T-helper 2 cell treated with Interferon-gamma antibody and Interleukin-4, amounts not matched to agents 100 ng/mL and 5 ng/mL, for 36 hours (primary cell): ENCODE data around the gene POLR3C. TPM values are rescaled to one million over a fixed set of nuclear protein-coding genes. Genes with fewer than 3 reads are reported as not detected.
"Not testable (repeated sequence)": the region's sequence is repeated elsewhere in the genome, so short reads cannot be mapped to it uniquely, and the experiment has no call there.

ENCODE experiments used
- intact Hi-C: fragments of 100-400 bp; cut with micrococcal nuclease; formaldehyde crosslinking; loops from one replicate; pipeline ENCODE4 v1.15.1; 2023
- total RNA-seq: library from RNA; stranded (reverse); gene quantifications from 2 replicates; pipeline ENCODE4 v1.2.3, GENCODE V29; 2022

The POLR3C gene, protein sequence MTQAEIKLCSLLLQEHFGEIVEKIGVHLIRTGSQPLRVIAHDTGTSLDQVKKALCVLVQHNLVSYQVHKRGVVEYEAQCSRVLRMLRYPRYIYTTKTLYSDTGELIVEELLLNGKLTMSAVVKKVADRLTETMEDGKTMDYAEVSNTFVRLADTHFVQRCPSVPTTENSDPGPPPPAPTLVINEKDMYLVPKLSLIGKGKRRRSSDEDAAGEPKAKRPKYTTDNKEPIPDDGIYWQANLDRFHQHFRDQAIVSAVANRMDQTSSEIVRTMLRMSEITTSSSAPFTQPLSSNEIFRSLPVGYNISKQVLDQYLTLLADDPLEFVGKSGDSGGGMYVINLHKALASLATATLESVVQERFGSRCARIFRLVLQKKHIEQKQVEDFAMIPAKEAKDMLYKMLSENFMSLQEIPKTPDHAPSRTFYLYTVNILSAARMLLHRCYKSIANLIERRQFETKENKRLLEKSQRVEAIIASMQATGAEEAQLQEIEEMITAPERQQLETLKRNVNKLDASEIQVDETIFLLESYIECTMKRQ
- 33.0 and 35.2 TPM in 2 replicates for total RNA-seq

DNA sequence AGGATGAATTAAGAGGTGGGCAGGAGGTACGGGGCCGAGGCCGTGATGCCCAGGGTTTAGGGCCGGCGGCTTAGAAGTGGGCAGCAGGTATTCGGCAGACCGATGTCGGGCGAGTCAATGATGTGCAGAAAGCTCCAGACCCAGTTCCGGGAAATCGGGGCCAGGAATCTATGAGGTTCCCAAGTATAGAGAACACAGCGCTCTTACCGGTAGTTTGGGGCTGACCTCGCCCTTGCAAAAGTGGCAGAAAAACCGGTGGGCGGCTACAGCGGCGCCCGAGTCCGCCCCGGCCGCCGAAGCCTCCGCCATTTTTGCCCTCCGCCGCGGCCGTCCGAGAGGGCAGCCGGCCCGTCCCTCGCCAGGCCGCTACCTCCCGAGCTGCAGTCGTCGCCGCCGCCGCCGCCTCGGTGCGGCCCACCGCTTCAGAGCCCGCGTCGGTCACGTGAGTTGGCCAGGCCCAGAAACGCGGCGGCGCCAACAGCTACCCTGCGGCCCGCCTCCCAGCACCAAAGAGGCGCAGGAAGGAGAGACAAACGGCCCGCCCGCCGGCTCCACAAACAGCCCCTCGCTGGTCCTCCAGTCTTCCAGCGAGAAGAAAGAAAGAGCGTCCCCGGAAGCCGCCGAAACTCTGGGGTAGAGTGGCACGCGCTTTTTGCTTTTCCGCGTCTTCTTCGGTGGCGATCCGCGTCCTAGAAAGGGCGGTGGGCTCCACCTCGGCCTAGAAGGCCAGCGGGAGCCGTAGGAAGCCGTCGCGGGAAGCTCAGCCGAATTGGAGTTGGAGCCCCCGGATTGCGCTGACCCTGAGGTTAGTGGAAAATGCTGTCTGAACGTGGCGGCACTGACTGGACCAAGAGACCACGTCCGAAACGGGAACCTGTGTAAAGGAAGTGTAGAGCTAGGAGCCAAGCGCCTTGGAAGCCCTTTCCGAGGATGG lies at the start of gene POLR3C, which contains the start of gene RNF115:
Gene POLR3C, plus strand, starts transcription at position 636 of the 934 bp plus-strand sequence. CDS start 1,577 bp downstream, outside the sequence.
Gene RNF115, minus strand, starts transcription at position 531 of the 934 bp plus-strand sequence. Its CDS starts 222 bp downstream, at position 309.
- intact Hi-C loops, result loop anchor here (2.0 kb wide), 1 partner anchor 39 kb away; no protein-coding TSS in a partner anchor

DNA sequence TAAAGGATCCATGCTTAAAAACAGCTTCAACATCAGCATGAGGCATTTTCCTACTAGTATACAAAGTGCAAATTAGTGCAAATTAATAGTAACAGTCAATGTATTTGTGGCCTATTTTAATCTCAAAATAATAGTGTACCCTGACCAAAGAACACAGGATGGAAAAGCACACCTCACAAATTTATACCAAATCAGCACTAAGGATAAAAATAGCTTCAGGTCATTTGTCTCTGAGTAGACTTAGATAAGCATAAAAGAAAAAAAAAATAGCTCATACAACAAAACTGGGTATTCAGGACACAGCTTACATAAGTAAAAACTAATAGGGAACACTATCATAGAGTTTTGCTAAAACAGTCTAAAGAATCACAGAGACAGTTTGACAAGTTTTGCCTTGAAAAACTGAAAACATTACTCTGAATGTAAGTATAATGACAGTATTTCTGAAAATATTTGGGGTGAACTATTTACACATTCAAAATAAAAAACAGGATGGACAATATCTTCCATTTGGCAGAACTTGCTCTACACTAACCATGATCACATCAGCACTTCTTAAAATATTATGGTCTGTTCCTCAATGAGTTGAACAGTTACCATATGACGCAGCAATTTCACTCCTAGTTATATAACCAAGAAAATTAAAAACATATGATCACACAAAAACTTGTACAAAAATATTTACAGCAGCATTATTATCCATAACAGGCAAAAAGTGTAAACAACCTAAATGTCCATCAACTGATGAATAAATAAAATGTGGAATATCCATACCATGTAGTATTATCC lies 46.4 kb upstream of the POLR3C start:
- intact Hi-C loops, result no loop called here

DNA sequence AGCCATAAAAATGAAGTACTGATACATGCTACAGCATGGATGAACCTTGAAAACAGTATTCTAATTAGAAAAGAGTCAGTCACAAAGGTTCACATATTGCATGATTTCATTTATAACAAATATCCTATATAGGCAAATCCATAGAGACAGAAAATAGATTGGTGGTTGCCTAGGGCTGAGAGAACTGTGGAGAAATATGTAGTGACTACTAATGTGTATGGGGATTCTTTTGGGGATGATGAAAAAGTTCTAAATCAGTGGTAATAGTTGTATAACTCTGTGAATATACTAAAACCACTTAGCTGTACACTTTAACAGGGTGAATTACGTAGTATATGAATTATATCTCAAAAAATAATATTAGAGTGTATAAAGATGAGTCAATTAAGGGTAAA lies 45.9 kb upstream of the POLR3C start:
- intact Hi-C loops, result no loop called here

DNA sequence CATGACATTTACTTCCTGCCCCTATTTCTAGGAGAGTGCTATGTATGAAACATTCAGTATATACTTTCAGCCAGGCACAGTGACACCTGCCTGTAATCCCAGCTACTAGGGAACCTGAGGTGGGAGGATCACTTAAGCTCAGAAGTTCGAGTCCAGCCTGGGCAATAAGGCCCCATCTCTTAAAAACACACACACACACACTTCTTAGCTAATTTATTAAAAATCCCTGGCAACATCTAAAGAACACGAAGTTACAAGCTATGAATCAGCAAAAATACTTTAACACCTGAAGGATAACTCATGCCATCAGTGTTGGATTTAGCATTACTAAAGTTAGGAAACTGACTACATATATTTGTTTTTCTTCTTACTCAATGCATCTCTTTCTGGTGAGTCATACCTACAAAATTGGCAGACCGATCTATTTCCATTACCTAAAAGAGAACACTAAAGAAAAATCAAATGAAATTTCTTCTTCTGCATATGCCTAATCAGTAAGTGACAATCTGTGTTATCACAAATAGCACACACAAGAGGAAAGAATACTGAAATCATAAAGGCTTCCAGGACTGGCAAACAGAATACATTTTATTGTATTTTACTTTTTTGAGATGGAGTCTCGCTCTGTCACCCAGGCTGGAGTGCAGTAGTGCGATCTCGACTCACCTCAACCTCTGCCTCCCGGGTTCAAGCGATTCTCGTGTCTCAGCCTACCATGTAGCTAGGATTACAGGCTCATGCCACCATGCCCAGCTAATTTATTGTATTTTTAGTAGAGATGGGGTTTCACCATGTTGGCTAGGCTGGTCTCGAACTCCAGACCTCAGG lies 41.5 kb upstream of the POLR3C start:
- intact Hi-C loops, result no loop called here

DNA sequence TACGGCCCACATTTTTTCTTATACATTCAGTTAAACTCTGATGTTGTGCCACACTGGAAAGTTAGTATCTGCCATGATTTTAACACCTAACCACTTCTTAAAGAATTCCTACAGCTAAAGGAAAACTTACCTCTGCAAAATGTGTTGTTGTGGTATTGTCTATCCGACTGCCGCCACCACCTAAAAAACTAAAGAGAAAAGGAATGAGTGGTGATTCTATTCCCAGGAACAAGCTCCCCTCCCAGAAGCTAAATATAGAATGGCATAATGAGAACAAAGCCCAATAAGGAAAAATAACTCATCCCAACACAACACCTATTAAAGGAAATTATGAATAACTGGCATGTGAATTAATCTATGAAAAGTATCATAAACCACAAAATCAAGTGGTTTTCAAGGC lies 39.6 kb upstream of the POLR3C start:
- intact Hi-C loops, result loop anchor here (2.0 kb wide), 1 partner anchor 40 kb away; the partner anchor contains the start of genes POLR3C and RNF115

DNA sequence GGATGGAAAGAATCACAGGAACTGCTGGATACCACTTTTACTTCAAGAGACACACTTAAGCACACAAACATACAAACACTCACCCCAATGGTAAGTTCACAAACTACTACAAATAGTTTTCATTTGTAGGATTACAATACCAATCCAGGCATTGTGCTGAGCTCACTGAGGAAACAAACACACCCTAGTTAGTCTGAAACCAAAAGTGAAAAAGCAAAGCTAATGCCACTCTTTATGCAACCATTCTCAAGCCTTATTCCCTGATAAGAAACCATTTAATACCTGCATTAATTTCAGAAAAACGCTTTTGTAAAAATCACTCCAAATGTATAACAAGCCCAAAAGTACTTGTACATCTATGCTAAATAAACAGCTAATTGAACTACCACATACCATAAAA lies 38.5 kb upstream of the POLR3C start:
- intact Hi-C loops, result loop anchor here (2.0 kb wide), 1 partner anchor 39 kb away; the partner anchor contains the start of genes POLR3C and RNF115

DNA sequence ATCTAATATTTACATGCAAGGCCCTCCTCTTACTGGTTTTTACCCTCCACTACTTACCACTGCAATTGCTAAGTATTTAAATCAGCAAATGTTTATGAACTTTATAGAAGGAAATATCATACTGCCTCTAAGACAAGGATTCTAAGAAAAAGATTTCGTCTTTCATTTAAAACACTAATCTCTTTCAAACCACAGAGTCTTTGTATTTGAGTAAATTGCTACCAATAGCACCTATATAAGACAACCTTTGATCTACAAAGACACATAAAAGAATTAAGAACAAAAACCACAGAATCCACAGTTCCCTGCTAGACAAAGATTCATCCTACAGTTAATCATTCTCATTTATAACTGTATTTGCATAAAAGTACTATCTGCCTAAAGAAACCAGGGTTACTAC lies 37.7 kb upstream of the POLR3C start:
- intact Hi-C loops, result no loop called here

DNA sequence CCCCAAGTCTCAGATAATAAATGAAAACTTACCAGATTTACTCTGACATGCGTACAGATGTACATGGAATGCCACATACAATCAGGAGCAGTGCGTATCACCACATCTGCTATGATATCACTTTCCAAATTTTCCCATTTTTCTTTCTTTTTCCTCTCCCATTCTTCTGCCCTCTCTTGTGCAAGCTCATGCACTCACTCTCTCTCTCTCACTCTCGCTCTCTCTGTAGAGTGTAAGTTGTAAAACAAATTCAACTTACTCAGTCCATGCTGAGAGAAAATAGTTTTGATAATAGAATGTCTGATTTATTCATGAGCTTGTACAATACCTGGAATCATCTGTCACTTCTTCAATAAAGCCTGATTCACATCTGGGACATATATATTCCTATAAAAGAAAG lies 35.4 kb upstream of the POLR3C start:
- intact Hi-C loops, result no loop called here

DNA sequence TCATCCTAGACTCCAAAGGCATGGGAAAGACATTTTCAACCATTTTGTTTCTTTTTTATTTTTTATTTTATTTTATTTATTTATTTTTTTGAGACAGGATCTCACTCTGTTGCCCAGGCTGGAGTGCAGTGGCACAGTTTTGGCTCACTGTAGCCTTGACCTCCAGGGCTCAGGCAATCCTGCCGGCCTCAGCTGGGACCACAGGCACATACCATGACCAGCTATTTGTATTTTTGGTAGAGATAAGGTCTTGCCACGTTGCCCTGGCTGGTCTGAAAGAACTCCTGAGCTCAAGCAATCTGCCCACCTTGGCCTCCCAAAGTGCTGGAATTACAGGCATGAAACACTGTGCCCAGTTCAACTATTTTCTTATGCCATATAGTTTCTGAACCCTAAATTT lies 32.1 kb upstream of the POLR3C start:
- intact Hi-C loops, result not testable (repeated sequence)

DNA sequence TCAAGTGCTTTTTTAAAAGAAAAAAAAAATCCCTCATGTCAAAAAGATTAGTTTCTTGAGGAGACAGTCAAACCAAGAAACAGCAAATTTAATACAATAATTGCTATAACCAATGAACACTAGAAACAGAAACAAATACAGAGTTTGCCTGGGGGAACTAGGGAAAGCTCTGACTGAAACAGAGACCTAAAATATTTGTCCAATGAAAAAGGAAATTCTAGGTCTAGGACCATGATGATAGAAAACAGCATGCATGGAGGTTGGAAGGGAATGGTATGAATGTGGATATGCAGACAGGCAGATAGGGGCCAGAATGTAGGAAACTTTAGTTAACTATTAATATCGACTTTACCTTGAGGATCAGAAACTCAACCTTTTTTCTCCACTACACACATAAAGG lies 31.5 kb upstream of the POLR3C start:
- intact Hi-C loops, result no loop called here

DNA sequence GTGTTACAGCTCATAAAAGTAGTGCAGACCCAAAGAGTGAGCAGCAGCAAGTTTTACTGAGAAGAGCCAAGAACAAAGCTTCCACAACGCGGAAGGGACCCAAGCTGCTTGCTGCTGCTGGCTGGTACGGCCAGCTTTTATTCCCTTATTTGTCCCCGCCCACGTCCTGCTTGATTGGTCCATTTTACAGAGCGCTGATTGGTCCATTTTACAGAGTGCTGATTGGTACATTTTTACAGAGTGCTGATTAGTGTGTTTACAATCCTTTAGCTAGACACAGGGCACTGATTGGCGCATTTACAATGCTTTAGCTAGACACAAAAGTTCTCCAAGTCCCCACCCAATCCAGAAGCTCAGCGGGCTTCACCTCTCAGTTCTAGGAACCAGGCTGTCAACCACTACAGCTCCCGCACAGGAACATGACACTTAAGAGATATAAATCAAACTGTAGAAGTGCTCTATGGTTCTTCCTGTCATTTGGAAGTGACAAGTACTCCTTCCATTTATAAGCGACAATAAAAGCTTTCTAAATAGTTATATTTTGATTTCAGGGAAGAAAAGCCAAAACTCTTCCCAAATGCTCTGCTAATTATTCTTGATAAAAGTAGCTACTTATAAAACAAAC lies 28.6 kb upstream of the POLR3C start:
- intact Hi-C loops, result no loop called here

DNA sequence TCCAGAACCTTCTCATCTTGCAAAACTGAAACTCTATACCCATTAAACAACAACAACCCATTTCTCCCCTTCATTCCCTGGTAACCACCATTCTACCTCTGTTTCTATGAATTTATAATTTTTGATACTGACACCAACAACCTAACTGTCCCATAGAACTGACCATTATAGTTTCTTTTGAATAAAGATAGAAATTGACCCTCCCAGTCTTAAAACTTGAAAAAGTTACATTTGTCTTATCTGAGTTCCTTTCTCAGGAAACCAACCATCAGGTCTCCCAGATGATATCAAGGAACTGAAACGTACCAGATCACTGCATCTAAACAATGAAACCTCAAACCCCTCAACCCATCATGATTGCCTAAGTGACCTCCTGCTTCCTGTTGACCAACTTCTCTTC lies 27.2 kb upstream of the POLR3C start:
- intact Hi-C loops, result no loop called here

DNA sequence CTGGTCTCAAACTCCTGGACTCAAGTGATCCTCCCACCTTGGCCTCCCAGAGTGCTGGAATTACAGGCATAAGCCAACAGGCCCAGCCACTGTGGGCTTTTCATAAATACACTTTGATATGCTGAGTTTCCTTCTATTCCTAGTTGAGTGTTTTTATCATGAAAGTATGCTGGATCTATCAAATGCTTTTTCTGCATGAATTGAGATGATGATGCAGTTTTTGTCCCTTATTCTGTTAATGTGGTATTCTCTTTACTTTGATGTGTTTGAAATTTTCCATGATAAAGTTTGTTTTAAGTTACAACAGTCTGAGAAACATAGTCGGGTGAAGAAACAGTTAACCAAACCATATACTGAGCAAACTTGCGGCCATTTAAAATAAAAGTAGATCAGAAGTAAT lies 24.2 kb upstream of the POLR3C start:
- intact Hi-C loops, result no loop called here

DNA sequence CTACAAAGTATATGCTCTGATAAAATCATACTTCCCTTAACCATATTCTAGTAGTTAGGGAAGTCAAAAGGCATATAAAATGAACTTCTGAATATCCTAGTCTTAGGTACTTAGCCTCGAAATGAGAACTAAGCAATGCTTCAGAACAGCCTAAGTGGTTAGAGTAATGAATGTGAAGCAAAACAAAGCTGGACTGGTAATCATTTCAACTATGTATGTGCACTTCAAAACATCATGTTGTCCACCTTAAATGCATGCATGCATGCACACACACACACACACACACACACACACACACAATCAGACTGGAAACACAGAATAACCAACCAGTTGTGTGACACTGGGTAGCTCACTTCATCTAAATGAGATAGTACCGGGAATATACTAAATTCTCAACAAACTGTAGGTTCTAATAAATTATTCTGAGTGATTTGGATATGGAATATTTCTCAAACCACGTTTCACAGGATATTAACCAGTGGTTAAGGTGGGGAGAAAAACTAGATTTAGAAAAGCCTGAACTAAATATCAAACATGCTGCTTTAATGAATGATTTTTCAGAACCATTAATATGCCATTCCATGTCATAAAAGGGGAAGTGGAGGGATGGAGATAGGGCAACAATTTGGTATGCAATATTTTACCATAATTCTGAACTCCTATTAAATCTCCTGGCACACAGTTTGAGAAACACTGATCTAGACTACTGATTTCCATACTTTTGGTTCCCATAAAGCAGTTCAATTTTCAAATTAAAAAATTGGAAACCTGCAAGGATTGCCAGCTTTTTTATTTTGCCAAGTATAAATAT lies 19.6 kb upstream of the POLR3C start:
- intact Hi-C loops, result no loop called here

DNA sequence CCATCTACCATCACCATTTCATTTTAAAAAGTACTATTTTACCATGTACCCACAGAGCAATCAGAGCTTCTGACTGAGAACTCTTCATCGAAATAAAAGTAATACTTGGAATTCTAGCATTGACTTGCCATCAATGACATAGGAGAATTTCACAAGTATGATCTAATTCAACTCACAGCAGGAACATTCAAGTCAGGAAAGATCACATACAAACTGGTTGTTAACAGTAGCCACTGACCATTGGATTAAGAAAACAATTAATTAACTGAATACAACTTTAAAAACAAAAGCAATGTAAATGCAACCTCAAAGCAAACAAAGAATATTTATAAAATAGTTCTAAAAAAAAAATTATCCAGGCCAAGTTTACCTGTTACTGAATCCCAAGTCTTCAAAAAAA lies 18.9 kb upstream of the POLR3C start:
- intact Hi-C loops, result no loop called here

DNA sequence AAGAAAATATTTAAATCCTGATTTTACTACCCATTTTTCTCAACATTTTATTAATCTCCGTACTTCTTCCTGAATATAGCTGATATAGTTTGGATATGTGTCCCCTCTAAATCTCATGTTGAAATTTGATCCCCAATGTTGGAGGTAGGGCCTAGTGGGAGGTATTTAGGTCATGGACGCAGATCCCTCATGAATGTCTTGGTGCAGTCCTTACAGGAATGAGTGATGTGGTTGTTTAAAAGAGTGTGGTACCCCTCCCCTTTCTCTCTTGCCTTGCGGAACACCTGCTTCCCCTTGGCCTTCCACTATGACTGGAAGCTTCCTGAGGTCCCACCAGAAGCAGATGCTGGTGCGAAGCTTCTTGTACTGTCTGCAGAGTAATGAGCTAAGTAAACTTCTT lies 17.6 kb upstream of the POLR3C start:
- intact Hi-C loops, result no loop called here

DNA sequence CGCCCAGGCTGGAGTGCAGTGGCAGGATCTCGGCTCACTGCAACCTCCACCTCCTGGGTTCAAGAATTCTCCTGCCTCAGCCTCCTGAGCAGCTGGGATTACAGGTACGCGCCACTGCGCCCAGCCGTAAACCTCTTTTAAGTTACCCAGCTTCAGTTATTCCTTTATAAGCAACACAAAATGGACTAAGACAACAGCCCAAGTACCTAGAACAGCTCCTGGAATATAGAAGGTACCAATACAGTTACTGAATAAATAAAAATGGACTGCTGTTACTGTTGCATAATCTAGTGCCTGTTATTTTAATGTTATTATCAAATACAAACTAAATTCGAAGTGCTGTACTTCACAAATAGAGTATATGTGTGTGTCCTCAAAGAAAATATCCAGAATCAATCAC lies 17.2 kb upstream of the POLR3C start:
- intact Hi-C loops, result no loop called here

DNA sequence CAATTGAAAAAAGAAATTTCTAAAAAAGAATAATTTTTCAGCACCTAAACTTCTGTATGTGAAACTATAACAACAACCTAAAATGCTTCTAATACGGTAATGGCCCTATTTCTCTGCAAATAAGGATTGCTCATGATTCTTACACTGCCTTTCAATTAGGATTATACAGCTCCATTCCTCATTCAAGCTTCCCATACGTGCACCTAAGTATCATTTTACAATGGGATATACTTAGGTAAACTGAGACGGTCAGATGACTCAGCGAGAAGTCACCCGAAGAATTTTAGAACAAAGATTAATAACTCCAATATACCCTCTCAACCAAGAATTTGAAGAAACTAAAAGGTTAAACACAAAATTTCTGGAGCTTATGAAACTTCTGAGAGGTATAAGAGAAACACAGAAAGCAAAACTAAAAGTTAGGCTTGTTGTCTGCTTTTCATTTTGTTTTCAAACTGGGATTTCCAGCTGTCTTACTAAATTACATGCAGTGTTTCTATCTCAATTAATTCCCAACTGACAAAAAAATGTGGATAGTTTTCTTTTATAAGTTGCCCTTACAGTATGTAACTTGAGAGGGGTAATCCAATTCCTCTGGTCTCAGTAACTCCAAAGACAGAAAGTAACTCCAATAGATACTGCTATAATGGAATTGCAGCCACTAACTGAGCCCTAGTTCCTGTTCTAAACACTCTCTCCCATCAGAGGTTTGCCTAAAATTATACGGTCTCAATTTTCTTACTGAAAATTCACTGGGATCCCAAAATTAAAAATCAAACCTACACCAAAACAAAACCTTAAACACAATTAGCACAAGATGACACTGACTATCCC lies 10.8 kb upstream of the POLR3C start:
- intact Hi-C loops, result not testable (repeated sequence)
